Mesendoderm (in vitro differentiated cells): Measurements from ENCODE around the gene ARL3.
"Not testable (repeated sequence)": the region's sequence is repeated elsewhere in the genome, so short reads cannot be mapped to it uniquely, and the experiment has no call there.

Experiments used
- DNase-seq: peaks from one replicate; pipeline ENCODE4 v3.0.0; 2013
- H2AK5ac ChIP-seq: 2 replicates; pipeline ENCODE4 v1.6.1; 2013; ENCODE audit warnings: low read length, inconsistent platforms
- H2BK120ac ChIP-seq: 2 replicates; pipeline ENCODE4 v1.6.1; 2013; ENCODE audit warnings: low read depth, mild to moderate bottlenecking, low read length, moderate library complexity, mixed read lengths
- H2BK15ac ChIP-seq: replicated peaks from 2 replicates; pipeline ENCODE4 v1.6.1; 2013; ENCODE audit warnings: low read depth, mild to moderate bottlenecking, moderate library complexity
- H2BK5ac ChIP-seq: 2 replicates; pipeline ENCODE4 v1.6.1; 2013; ENCODE audit warnings: low read length, inconsistent platforms
- H3K18ac ChIP-seq: 2 replicates; pipeline ENCODE4 v1.6.1; 2013; ENCODE audit warnings: mild to moderate bottlenecking, low read length, mixed read lengths
- H3K23ac ChIP-seq: one replicate; pipeline ENCODE4 v1.6.1; 2013; ENCODE audit warnings: low read length
- H3K27ac ChIP-seq: 2 replicates; pipeline ENCODE4 v1.5.1; 2013; ENCODE audit warnings: low read depth, mild to moderate bottlenecking, inconsistent platforms, low read length, moderate library complexity
- H3K27me3 ChIP-seq: 2 replicates; pipeline ENCODE4 v1.6.1; 2013; ENCODE audit warnings: low read length, control low read depth, mild to moderate bottlenecking, inconsistent platforms; ENCODE audit not compliant: insufficient read depth, poor library complexity
- H3K36me3 ChIP-seq: 2 replicates; pipeline ENCODE4 v1.6.1; 2013; ENCODE audit warnings: low read length, inconsistent platforms; ENCODE audit not compliant: control insufficient read depth, insufficient read depth
- H3K4ac ChIP-seq: one replicate; pipeline ENCODE4 v1.6.1; 2013; ENCODE audit warnings: low read depth, mild to moderate bottlenecking, low read length, moderate library complexity
- H3K4me1 ChIP-seq: 2 replicates; pipeline ENCODE4 v1.6.1; 2013; ENCODE audit warnings: low read depth, low read length, inconsistent platforms; ENCODE audit not compliant: control insufficient read depth
- H3K4me2 ChIP-seq: 2 replicates; pipeline ENCODE4 v1.6.1; 2013; ENCODE audit warnings: low read length
- H3K4me3 ChIP-seq: 2 replicates; pipeline ENCODE4 v1.5.1; 2013; ENCODE audit warnings: mild to moderate bottlenecking, low read length
- H3K56ac ChIP-seq: one replicate; pipeline ENCODE4 v1.6.1; 2013; ENCODE audit warnings: low read length
- H3K79me1 ChIP-seq: 2 replicates; pipeline ENCODE4 v1.6.1; 2013; ENCODE audit warnings: low read length, inconsistent platforms
- H3K79me2 ChIP-seq: 2 replicates; pipeline ENCODE4 v1.6.1; 2013; ENCODE audit warnings: mild to moderate bottlenecking, low read length; ENCODE audit not compliant: control insufficient read depth, insufficient read depth
- H3K9ac ChIP-seq: 2 replicates; pipeline ENCODE4 v1.6.1; 2013; ENCODE audit warnings: low read length, inconsistent platforms
- H4K5ac ChIP-seq: one replicate; pipeline ENCODE4 v1.6.1; 2013; ENCODE audit warnings: low read length
- H4K8ac ChIP-seq: one replicate; pipeline ENCODE4 v1.6.1; 2013; ENCODE audit warnings: low read depth, mild to moderate bottlenecking, control low read depth, low read length, moderate library complexity
- WGBS: extraction: QIAGEN DNeasy Blood & Tissue Kit; methylation state at CpG from one replicate; pipeline ENCODE4 v1.1.7; 2013; ENCODE audit warnings: low lambda C conversion rate, missing lambda C conversion rate; ENCODE audit not compliant: insufficient coverage; ENCODE audit errors: extremely low coverage; 5-methylcytosine and 5-hydroxymethylcytosine counted together

ARL3 gene

DNA sequence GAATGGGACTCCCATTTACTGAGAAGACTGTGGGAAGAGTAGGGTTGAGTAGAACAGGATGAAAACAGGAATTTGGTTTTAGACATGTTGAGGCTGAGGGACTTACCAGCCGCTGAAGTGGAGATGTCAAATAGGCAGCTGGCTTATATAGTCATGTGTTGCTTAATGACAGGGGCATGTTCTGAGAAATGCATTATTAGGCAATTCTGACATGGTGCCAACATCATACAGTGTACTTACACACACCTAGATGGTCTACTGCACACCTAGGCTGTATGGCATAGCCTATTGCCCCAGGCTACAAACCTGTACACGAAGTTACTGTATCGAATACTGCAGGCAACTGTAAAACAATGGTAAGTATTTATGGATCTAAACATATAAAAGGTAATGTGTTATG, 17.5 kb downstream of the ARL3 start:
- Histone ChIP-seq H3K79me1 (no peaks in the 10 kb centered on the region), H3K4me3 (no peak overlapping the region), H3K4me2 (no peak overlapping the region), H3K4ac (no peak overlapping the region), H2AK5ac (no peak overlapping the region), H3K9ac (no peak overlapping the region), H3K18ac (no peak overlapping the region), H3K56ac (no peak overlapping the region), H3K36me3 (peaks cover 3% of the 10 kb centered on the region), H4K5ac (no peak overlapping the region), H4K8ac (no peak overlapping the region), H3K79me2 (no peaks in the 10 kb centered on the region), H3K27ac (no peak overlapping the region), H2BK120ac (no peak overlapping the region), H3K27me3 (no peaks in the 10 kb centered on the region), H3K4me1 (peaks cover under 1% of the 10 kb centered on the region), H2BK15ac (no peak overlapping the region), H2BK5ac (no peak overlapping the region), H3K23ac (no peak overlapping the region)
- WGBS, result no CpG with 5 or more reads among the region's 3 CpGs
- DNase-seq, result no peak

DNA sequence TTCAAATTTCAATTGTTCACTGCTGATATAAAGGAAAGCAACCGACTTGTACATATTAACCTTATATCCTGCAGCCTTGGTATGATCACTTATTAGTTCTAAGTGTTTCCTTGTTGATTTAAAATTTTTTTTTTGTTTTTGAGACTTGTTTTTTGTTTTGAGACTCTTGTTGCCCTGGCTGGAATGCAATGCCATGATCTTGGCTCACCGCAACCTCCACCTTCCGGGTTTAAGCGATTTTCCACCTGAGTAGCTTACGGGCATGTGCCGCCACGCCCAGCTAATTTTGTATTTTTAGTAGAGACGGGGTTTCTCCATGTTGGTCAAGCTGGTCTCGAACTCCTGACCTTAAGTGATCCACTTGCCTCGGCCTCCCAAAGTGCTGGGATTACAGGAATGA, 18.8 kb downstream of the ARL3 start:
- H3K79me1 ChIP-seq, H3K27me3 ChIP-seq, H3K4me2 ChIP-seq, H3K23ac ChIP-seq, H3K4me3 ChIP-seq, H3K27ac ChIP-seq, H4K5ac ChIP-seq, H3K18ac ChIP-seq, H2BK5ac ChIP-seq, H3K36me3 ChIP-seq, H3K4me1 ChIP-seq, H3K56ac ChIP-seq, H3K9ac ChIP-seq, DNase-seq, H2BK120ac ChIP-seq, H3K79me2 ChIP-seq, H2BK15ac ChIP-seq, H3K4ac ChIP-seq, H2AK5ac ChIP-seq, H4K8ac ChIP-seq: not testable (repeated sequence)
- no CpG with 5 or more reads among the region's 10 CpGs for WGBS

DNA sequence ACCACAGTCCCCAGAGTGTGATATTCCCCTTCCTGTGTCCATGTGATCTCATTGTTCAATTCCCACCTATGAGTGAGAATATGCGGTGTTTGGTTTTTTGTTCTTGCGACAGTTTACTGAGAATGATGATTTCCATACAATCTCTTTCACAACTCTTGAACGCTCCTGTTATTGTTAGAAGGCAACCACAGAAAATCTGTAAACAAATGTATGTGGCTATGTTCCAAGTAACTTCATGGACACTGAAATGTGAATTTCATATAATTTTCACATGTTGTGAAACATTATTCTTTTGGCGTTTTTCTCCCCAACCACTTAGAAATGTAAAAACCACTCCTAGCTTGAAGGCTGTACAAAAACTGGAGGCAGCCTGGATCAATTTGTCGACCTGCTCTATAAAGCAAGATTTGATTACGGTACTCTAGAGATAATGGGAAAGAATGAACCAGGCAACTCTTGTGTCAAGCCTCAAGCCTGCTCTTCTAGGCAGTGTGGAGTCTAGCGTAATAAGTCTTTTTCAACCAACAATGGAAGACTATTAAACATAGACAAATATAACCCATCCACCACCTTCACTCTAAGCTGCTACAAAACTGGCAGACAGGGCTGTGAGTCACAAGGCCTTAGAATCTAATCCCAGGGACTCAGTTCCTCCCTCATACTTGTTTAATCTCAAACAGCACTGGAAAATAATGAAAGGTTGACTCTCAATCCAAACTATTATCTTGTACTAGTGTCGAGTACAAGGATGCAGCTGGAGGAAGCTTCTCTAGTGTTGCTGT, 22.7 kb downstream of the ARL3 start:
- Histone ChIP-seq H3K23ac (no peak overlapping the region), H3K18ac (no peak overlapping the region), H3K4me2 (no peak overlapping the region), H2AK5ac (no peak overlapping the region), H2BK15ac (no peak overlapping the region), H3K36me3 (no peaks in the 10 kb centered on the region), H3K4ac (no peak overlapping the region), H3K79me1 (no peaks in the 10 kb centered on the region), H4K8ac (no peak overlapping the region), H4K5ac (no peak overlapping the region), H3K27ac (no peak overlapping the region), H3K27me3 (no peaks in the 10 kb centered on the region), H3K4me1 (peaks cover 2% of the 10 kb centered on the region), H3K4me3 (no peak overlapping the region), H3K56ac (peak overlapping the region; percentile 30), H2BK5ac (no peak overlapping the region), H3K9ac (no peak overlapping the region), H2BK120ac (no peak overlapping the region), H3K79me2 (no peaks in the 10 kb centered on the region)
- no peak for DNase-seq
- WGBS, result no CpG with 5 or more reads among the region's 8 CpGs

DNA sequence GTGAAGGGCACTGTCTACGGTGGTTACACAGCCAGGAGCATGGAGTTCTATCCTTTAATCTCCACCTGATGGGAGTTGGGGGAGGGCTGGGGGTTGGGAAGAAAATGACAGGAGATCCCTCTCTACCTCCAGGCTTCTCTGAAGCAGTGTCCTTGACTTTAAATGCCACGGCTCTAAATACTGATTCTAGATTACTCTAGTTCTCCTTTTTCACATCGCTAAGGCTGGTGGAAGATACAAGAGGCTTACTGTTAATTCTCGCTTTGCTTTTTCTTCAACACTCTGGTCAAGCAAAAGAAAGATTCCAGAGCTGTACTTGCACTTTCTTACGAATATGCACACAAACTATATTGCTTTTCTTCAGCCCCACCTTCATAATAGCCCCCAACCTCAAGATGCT, 30.5 kb downstream of the ARL3 start:
- Histone ChIP-seq H3K4me1 (no peaks in the 10 kb centered on the region), H3K36me3 (no peaks in the 10 kb centered on the region), H3K27me3 (no peaks in the 10 kb centered on the region), H2BK5ac (no peak overlapping the region), H2BK120ac (no peak overlapping the region), H2AK5ac (no peak overlapping the region), H3K27ac (no peak overlapping the region), H3K18ac (no peak overlapping the region), H3K79me2 (no peaks in the 10 kb centered on the region), H3K4me3 (no peak overlapping the region), H3K4me2 (no peak overlapping the region), H4K5ac (no peak overlapping the region), H3K79me1 (no peaks in the 10 kb centered on the region), H3K23ac (no peak overlapping the region), H4K8ac (no peak overlapping the region), H3K56ac (no peak overlapping the region), H2BK15ac (no peak overlapping the region), H3K4ac (no peak overlapping the region), H3K9ac (no peak overlapping the region)
- no peak for DNase-seq
- no CpG with 5 or more reads among the region's 5 CpGs for WGBS

DNA sequence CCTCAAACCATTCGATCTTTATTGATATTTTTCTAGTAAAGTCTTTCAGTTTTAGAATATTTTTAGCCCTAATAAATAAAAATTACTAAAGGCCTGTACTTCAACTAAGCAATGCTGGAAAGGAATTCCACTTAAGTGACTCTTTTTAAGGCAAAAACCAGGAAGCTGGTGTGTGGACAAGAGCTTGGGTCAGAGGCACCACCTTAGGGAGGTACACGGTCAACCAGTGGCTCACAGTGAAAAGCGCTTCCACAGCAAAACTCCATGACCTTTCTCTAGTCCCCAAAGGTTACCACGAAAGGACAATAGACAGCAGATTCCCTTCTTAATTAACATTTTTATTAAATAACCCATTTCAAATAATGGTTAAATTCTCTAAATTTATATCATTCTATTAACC, 31.2 kb downstream of the ARL3 start:
- Histone ChIP-seq H2AK5ac (no peak overlapping the region), H3K36me3 (no peaks in the 10 kb centered on the region), H3K4me2 (no peak overlapping the region), H3K4me1 (peaks cover under 1% of the 10 kb centered on the region), H3K23ac (no peak overlapping the region), H3K56ac (no peak overlapping the region), H4K8ac (no peak overlapping the region), H2BK15ac (no peak overlapping the region), H2BK5ac (no peak overlapping the region), H3K18ac (no peak overlapping the region), H3K27me3 (no peaks in the 10 kb centered on the region), H2BK120ac (no peak overlapping the region), H3K79me2 (no peaks in the 10 kb centered on the region), H4K5ac (no peak overlapping the region), H3K4ac (no peak overlapping the region), H3K9ac (no peak overlapping the region), H3K27ac (no peak overlapping the region), H3K4me3 (no peak overlapping the region), H3K79me1 (no peaks in the 10 kb centered on the region)
- no peak for DNase-seq
- no CpG with 5 or more reads among the region's 4 CpGs for WGBS

DNA sequence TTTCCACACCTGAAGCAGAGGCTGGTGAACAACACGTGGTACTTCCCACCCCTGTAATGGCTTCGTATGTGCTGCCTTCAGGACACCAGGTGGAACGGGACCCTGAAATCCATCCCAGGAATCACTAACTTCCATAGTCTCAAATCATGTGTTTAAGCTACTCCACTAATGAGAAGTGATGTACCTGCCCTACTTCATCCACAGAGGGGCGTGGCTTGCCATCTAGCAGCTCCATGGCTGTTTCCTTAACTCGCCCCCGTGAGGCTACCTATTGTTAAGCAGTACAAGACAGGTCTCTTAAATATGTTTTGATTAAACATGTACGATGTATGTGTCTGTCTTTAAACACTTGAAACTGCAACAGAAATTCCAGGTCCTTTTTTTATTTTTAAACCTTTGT, 31.8 kb downstream of the ARL3 start:
- Histone ChIP-seq H2BK120ac (no peak overlapping the region), H3K27ac (no peak overlapping the region), H3K56ac (no peak overlapping the region), H3K4me3 (no peak overlapping the region), H2AK5ac (no peak overlapping the region), H3K4me1 (peaks cover 3% of the 10 kb centered on the region), H2BK15ac (no peak overlapping the region), H3K27me3 (no peaks in the 10 kb centered on the region), H3K4me2 (no peak overlapping the region), H3K23ac (no peak overlapping the region), H2BK5ac (no peak overlapping the region), H3K79me1 (no peaks in the 10 kb centered on the region), H3K36me3 (no peaks in the 10 kb centered on the region), H4K8ac (no peak overlapping the region), H3K79me2 (no peaks in the 10 kb centered on the region), H3K18ac (no peak overlapping the region), H3K4ac (no peak overlapping the region), H4K5ac (no peak overlapping the region), H3K9ac (no peak overlapping the region)
- WGBS, result no CpG with 5 or more reads among the region's 7 CpGs
- DNase-seq, result no peak
